ENCODE data around the gene RHOBTB3.

The RHOBTB3 gene

DNA sequence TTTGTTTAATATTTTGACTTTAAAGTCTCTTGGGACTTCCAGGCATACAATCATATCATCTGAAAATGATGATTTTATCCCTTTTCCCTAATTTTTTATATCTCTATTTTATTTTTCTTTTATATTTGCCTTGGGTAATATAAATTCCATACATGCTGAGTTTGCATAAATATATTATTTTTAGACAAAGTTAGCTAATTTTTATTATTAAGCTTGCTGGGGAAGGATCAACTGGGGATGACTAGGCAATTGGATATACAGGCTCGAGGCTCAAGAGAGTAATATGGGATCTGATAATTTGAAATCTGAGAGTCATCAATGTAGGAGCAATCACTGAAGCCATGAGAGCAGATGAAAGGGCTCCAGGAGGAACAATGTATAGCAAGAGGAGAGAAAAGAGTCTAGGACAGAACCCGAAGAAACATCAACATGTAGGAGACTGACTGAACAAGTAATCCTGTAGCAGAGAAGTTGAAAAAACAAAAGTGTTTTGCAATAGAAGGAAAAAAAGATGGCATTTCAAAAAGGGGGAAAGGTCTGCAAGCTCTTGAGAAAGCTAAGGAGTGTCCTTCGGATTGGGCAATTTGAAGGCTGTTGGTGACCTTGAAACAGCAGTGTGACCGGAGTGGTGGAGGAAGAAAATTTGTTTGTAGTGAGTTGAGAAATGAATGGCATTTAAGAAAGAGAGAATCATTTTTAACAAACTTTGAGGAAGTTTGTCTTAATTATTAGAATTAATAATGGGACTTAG lies 17.0 kb upstream of the RHOBTB3 start:
- DNase-seq, result no peak

DNA sequence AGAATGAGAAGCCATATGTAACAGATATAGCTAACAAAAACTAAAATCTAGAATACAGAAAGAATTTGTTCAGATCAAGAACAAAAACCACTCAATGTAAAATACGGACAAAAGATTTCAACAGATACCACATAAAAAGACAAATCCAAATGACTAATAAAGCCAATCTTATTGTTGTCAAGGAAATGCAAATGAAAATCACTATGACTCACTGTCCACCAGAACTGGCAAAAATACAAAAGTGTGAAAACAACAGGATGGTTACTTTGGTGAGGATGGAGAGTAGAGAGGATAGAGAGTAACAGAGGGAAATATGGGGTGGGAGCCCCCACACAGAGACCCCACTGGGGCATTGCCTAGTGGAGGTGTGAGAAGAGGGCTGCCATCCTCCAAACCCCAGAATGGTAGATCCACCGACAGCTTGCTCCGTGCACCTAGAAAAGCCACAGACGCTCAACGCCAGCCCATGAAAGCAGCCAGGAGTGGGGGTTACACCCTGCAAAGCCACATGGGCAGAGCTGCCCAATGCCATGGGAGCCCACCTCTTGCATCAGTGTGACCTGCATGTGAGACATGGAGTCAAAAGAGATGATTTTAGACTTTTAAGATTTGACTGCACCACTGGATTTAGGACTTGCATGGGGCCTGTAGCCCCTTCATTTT lies 15.2 kb upstream of the RHOBTB3 start:
- DNase-seq, result peak; percentile 55

DNA sequence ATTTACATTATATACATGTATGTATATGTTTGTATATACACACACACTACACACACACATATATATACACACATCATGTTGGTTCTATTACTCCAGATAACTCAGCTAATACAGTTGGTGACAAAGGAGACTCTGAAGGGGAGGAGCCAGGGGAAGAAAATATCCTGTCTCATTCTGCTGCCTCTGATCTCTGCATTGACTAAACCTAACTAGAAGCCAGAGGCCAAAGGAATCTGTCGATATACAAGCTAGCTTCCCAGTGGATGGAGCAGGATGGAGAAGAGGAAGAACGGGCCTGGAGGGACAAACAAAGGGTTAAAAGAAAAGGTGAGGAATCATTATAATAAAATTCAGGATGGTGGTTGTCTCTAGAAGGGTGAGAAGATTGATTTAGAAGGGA lies 13.7 kb upstream of the RHOBTB3 start:
- no peak for DNase-seq

DNA sequence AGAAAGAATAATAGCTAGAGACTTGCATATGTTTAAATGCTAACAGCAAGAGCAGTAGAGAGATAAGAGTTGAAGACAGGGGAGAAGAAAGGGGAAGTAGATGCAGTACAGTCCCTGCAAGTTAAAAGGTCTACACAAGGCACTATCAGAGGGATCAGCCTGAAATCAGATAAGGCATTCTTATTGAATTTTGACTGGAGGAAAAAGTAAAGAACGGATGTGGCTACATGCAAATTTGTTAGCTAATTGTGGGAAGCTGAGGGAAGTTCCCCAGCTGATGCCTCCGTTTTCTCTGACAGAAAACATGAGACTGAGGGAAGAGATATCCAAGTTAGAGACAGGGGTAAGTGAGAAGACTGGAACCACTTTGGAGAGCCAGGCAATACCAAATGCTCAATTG lies 12.9 kb upstream of the RHOBTB3 start:
- no peak for DNase-seq

DNA sequence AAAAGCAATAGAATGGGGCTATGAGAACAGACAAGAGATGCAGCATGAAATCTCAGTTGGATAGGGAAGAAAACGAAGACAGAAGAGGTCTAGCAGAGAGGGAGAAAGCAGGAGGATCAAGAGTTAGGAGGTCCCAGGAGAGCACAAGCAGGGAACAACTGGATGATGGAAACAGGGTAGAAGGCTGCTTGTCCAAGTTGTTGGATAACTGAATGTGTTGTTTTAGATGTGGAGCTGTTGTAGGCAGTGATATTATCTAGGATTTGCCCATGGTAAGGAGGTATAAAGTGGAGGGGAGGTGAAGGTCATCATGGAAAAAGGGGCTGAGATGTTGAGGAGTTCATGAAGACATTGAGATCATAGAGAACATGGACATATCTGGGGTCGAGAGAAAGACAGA lies 12.4 kb upstream of the RHOBTB3 start:
- DNase-seq, result no peak

DNA sequence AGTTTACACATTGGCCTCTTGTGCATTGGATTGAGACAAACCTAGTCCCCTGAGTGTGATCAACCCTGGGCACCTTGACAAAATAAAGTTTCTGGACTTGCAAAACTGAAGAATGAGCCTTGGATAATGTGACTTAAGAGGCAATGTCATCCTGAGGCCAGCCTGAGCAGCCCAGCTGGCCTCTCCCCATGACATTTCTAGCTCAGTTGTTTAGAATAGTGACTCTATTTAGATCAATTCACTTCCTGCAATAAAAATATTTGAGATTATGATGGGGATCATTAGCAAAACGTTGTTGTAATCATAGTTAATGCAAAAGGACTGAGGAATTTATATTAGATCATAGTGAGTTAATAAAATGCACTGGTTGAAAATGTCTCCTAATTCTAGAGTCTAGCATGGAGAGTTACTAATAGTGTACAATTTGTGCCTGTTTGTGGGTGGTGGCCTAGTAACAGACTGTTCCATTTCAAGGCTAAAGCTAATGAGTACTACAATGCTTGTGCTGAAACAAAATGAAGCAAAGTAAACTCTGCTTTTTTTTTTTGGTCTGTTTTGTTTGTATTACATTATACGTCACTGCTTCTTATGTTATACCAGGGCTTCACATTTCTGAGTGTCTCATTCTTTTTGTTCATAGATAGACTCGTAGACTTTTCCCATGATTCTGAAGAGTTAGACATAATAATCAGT lies 10.9 kb upstream of the RHOBTB3 start:
- DNase-seq, result peak; percentile 25

DNA sequence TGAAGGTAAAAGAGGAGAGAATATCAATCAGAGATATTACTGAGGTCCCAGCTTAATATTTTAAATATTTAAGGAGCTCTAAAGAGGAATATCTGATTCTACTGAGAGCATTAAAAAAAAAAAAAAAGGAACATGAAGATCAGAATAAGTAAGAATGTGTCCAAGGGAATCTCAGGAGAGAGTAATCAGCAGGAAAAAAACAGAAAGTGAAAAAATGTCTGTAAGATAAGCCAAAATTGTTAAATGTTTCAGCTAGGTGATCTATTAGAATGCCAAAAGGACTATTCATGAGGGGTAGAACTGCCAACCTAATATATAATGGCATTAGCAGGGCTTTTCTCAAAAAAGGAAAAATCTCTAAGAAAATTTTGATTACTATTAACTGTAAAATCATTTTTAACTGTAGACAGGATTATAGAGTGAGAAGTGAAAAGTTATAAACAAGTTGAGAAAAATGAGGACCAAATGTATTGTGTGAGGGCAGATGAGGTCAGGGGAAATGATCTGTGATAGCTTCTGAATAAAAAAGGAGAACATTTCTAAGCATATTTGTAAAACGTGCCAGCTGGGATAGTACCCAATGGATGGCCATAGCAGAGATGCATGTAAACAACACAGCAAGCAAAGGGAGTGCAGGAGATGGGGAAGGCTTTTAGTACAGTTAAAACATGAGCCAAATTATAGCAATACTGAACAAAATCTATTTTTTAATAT lies 9.4 kb upstream of the RHOBTB3 start:
- DNase-seq, result no peak

DNA sequence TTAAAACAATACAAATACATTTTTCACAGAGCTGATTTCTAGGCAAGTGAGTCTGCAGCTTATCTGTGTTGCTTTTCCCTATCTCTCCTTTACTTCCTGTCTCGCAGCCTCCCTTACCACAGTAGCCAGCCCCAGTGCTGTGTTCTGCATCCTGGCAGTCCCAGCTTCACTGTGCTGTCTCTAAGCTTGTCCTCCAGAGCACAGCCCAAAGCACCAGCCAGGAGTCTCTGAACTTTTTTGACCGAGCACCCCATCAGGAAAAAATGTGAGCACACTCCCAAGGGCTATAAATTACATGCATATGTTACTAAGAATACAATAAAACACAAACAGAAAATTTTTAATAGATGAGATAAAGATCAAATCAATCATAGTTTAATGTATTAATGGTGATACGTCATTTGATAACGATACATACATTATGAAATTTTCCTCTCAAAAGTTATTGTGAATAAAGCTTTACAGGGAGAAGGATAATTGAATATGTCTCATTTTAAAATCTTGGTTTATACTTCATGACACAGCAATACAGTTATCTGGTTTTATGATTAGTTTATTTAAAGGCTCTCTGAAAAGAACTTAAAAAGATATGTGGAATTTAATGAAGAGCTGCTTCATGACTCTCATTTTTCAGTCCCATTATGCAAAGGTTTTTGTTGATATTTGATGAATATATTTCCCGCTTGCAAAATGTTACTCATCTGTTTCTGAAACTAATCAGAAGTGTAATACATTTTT lies 7.3 kb upstream of the RHOBTB3 start:
- peak; percentile 8 for DNase-seq

DNA sequence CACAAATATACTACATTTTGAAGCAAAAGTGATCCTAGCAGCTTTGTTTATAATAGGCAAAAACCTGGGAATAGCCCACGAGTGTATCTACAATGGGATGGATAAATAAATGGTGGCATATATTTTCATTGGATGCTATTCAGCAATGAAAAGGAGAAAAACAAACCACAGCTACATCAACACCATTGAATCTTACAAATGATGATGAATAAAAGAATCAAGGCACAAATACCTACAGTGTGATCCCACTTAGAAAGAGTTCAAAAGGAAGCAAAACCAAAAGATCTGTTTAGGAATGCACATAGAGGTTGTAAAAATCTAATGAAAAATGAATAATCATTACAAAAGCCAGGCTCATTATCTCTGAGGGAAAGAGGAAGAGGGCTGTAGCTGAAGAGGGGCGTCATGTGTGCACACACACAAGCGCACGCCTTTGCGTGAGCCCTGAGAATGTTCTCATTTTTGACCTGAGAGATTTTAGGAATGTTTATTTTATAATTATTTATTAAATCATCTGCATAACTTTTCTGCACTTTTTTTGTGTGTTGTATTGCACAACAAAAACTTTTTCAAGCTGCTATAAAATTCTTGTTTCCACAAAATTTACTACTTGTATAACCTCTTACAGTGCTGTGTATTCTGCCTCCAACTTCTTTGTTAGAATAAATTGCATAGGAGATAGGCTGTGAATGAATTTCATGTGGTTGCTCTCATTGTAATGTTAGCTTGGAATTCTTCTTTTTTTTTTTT lies 5.9 kb upstream of the RHOBTB3 start:
- no peak for DNase-seq

DNA sequence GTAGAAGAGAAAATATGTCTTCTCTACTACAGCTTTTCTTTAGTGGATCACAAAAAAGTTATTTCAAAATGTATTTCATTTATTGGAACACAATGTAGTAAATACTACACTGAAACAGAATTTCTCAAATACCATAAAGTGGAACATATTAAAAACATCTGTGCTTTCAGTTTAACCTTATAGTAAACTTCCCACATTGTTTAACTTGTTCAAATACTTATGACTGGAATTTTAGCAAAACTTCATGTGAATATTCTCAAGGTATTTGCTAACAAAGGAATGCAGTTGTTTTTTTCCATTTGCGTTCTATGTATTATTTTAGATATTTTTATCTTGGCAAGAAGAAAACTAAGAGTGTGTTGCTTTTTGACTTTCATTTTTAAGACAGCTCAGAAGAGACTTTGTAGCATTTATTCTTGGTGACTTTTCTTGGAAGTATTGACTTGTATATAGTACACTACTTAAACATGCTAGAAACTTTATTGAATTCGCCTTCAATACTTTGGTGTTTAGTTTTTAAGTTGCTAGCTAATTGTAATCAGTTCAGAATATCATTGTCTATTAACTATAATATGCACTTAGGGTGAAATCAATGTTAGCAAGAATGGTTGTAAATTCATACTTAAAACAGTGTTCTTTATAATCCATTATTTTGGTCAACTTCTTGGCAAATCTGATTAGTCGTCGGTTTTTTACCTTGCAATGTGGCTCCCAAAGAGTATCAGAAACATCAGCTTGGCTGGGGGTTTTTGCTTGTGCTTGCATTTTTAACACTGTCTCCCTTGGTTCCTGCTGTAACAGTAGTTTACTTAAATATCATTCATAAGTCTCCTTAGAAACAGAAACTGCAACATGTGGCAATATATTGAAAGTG lies 5.0 kb upstream of the RHOBTB3 start:
- no peak for DNase-seq

DNA sequence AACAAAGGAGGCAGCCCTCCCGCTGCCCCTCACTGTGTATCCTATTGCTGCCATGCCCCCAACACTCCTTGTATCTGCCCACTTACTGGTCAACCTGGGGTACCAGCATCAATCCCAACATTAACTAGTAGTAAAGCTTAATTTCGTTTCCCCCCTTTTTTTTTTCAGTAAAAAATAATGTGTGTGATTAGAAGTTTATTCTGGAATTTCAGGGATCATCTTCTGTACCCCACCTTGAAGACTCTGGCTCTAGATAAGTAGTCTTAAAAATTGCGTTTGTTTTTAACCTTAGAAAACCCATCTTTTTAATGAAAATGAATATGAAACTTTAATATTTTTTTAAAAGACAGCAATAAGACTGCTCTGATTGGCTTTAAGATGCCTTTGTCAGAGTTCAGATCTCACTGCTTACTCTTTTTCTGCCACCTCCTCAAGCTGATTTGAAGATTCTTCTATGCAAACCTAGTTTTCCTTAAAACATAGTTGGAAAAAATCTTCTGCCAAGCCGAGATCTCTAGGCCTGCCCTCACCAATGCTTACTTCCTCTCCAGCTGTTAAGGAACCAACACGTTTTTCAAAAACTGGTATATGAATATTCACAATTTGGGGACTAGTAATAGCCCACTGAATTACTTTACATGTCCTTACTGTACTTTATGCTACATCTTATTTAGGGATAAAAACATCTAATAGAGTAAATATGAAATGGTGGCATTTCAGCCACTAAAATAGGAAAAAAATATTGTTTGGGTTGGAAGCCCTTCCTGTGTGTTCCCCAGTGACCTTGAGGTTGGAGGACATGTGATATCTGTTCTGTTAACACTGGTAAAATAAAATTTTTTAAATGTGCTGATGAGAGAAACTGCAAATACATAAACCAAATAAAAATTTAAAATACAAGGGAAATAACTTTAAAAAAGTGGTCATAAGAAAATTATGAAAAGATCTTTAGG lies 4.0 kb upstream of the RHOBTB3 start:
- DNase-seq, result peak; percentile 27

DNA sequence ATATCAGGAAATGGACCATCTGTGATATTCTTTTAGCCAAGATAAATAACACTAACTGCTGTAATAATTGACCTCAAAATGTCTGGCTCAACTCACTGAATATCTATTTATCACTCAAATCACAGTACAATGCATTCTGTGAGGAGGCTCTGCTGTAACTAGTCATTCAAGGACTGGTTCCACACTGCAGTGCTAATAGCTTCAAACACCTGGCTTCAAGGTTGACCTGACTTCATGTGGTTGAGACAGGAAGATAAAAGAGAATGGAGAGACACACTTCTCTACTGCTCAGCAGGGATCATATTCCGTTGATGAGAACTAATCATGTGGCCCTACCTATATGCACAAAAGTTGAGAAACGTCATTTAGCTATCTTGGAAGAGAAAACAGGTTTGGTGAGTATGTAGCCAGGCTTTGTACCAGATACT lies 3.4 kb upstream of the RHOBTB3 start:
- peak; percentile 97 for DNase-seq

DNA sequence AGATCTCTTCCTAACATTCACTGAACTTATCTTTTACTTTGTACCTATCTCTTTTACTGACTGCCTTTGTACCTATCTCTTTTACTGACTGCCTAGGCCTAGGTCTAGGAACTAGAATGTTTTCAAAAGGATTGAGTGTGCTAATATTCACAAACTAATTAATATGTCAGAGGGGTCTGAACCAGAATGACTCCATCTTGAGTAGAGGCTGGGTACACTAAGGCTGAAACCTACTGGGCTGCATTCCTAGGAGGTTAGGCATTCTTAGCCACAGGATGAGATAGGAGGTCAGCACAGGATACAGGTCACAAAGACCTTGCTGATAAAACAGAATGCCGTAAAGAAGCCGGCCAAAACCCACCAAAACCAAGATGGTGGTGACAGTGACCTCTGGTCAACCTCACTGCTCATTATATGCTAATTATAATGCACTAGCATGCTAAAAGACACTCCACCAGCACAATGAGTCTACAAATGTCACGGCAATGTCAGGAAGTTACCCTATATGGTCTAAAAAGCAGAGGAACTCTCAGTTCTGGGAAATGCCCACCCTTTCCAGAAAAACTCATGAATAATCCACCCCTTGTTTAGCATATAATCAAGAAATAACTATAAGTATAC lies 2.5 kb upstream of the RHOBTB3 start:
- DNase-seq, result peak; percentile 38

DNA sequence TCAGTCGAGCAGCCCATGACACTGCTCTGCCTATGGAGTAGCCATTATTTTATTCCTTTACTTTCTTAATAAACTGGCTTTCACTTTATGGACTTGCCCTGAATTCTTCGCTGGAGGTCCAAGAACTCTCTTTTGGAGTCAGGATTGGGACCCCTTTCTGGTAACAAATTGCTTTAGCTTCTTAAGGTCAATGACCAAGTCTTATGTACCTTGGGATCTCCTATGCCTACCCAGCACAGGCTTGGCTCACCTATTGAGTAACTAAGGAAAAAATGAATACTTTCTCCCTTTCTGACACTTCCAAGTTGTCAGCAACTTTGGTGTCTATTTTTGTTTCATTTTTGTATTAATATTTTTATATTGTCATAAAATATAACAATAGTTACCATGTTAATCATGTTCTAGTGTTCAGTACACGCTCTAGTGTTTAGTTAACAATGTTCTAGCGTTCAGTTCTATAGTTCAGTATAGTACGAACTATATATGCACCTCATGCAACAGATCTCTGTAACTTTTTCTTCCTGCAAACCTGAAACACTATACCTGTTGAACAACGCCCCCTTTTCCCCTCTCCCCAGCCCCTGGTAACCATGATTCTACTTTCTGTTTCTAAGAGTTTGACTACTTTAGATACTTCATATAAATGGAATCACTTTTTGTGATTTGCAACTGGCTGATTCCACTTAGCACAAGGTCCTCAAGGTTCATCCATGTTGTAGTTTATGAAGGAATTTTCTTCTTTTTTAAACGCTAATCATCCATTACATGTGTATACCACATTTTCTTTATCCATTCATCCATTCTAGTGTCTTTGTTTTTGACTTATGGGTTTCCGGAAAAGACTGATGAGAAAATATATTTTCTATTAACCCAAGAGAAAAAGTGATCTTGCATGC lies 1.8 kb upstream of the RHOBTB3 start:
- DNase-seq, result peak; percentile 35

DNA sequence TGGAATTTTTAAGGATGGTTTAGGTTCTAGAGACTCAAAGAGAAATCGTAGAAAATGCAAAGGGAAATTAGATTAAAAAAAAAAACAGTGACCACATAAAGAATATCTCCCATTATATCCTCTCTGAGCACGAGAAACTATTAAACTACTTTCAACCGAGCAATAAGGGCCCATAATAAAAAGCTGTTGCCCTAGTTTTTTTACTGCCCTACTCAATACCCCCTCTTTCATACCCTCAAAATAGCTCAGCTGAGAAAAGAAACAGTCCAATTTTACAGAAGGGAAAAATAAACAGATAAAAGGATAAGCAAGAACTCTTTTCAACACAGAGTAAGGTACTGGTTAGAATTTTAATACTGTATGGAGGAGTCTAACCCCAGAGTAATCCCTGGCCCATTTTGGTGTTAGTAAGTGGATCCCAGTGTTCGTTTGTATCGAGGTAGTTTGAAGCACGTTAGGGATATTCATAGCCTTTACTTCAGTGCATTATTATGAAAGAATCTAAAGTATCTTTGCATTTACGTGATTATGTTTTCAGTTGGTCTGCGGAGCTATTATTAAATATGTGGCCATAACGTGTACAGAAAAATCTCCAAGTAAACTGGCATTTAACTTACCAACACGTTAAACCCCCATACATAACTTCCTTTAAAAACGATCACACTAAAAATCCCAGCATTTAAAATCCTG lies 980 bp upstream of the RHOBTB3 start:
- peak; percentile 50 for DNase-seq

DNA sequence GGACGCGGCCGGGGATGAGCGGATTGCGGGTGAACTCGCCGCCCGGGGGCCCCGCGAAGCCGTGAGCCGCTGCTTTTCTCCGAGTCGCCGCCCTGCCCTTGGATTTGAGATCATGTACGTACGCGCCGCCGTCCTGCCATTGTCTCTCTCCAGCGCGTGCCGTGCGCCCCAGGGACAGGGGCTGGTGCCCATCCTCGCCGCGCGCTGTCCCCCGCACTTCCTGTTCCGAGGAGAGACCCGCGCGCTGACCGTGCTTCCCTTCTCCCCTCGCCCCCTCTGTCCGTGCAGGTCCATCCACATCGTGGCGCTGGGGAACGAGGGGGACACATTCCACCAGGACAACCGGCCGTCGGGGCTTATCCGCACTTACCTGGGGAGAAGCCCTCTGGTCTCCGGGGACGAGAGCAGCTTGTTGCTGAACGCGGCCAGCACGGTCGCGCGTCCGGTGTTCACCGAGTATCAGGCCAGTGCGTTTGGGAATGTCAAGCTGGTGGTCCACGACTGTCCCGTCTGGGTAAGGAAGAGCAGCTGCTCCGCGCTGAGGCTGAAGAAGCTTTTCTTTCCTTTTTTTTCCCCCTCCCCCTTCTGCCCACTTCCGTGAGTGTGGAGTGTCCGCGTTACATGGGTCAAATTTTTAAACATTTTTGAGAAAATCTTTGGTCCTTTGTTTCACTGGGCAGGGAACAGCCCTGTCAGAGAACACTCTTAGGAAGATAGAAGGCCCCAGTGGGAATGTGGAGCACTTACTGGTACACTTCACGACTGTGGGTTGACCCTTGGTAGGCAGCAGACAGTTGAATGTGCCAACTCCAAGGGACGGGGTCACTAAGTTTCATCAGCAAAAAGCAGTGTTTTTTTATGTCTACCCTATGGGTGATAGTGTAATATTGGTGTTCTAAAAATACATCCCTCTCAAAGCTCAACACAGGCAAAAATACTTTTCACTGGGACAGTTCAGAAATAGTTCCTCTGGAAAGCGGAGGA lies 727 bp downstream of the RHOBTB3 start:
- peak; percentile 84 for DNase-seq

Measured in DMS53 (cell line).